Activated CD8-positive, alpha-beta memory T cell treated with anti-CD3 and anti-CD28 coated beads, Interleukin-2, amount 10 ng/mL, durations not matched to agents 7 days and 5 days (primary cell): ENCODE data around the gene KIAA1549. TPM values are rescaled to one million over a fixed set of nuclear protein-coding genes. Genes with fewer than 3 reads are reported as not detected.
"Not testable (repeated sequence)": the region's sequence is repeated elsewhere in the genome, so short reads cannot be mapped to it uniquely, and the experiment has no call there.

Experiments
- ATAC-seq: fragments of 150-1000 bp; cut with Tn5 transposase; one replicate; pipeline ENCODE4 v1.10.0; 2021; ENCODE audit warnings: moderate library complexity
- CTCF ChIA-PET: fragments of 350-600 bp; sonication (Branson Sonifier 250); formaldehyde crosslinking; loops from one replicate; lab custom pipeline; 2021; ENCODE audit warnings: antibody characterized with exemption; lab: Charles Lee
- DNase-seq: peaks from one replicate; pipeline ENCODE4 v3.0.0-alpha.2; 2020
- H3K27ac Mint-ChIP-seq: one replicate; pipeline ENCODE4 v1.8.0; 2021; ENCODE audit warnings: mild to moderate bottlenecking, mixed read lengths
- H3K27me3 Mint-ChIP-seq: one replicate; pipeline ENCODE4 v1.8.0; 2021; ENCODE audit warnings: mixed read lengths
- H3K36me3 Mint-ChIP-seq: one replicate; pipeline ENCODE4 v1.8.0; 2021; ENCODE audit warnings: mild to moderate bottlenecking, mixed read lengths
- H3K4me1 Mint-ChIP-seq: one replicate; pipeline ENCODE4 v1.8.0; 2021; ENCODE audit warnings: mixed read lengths
- H3K4me3 Mint-ChIP-seq: one replicate; pipeline ENCODE4 v1.8.0; 2021; ENCODE audit warnings: mild to moderate bottlenecking, moderate library complexity, mixed read lengths
- H3K9me3 Mint-ChIP-seq: one replicate; pipeline ENCODE4 v1.8.0; 2022; ENCODE audit warnings: low read depth, mixed read lengths
- total RNA-seq, 2 experiments: library from RNA; stranded (reverse); gene quantifications; one replicate each; pipeline ENCODE4 v1.2.3, GENCODE V29; 2021

KIAA1549 gene
- total RNA-seq, 2 experiments from 2014 or later: 0.61 to 1.1 TPM

DNA sequence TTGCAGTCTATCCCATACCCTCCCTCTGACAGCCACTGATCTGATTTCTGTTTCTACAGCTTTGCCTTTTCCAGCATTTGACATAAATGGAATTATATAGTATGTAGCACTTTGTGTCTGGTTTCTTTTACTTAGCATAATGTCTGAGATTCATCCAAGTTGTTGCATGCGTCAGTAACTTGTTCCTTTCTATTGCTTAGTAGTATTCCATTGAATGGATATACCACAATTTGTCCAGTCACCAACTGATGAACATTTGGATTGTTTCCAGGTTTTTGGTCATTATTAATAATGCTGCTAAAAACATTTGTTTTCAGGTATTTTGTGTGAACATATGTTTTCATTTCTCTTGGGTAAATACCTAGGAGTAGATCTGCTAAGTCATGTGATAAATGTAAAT is 6.5 kb upstream of the KIAA1549 start:
- no peak for ATAC-seq
- H3K36me3 Mint-ChIP-seq: peaks cover 3% of the 10 kb centered on the region
- H3K27ac Mint-ChIP-seq: no peak overlapping the region
- no peak overlapping the region for H3K4me3 Mint-ChIP-seq
- CTCF ChIA-PET: interaction anchor here (2.4 kb wide), 1 partner anchor 101 kb away, joined by 12 read pairs; no protein-coding TSS in a partner anchor
- peaks cover 49% of the 10 kb centered on the region for H3K27me3 Mint-ChIP-seq
- H3K9me3 Mint-ChIP-seq: peaks cover 2% of the 10 kb centered on the region
- DNase-seq: no peak
- H3K4me1 Mint-ChIP-seq: peaks cover under 1% of the 10 kb centered on the region

DNA sequence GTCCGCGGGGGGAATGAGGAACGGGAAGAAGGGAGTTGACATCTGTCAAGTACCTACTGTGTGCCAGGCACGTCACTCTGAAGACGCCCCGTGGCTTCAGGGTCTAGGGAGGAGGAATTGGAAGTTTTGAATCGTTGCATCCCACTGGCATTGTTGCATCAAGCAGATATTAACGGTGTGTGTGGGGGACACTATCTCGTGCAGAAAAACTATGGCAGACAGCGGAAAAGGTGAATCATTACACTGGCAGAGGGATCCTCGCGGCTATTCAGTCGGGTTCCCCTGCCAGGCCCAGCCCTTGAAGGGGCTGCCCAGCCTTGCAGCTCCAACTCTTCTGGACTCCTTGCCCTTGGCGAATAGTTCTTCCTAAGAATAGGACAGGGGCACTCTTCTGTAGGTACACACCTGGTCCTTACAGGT is 1.0 kb upstream of the KIAA1549 start:
- no peaks in the 10 kb centered on the region for H3K36me3 Mint-ChIP-seq
- H3K4me3 Mint-ChIP-seq: peak overlapping the region; percentile 40
- DNase-seq: no peak
- H3K27me3 Mint-ChIP-seq: peaks cover 57% of the 10 kb centered on the region
- H3K27ac Mint-ChIP-seq: no peak overlapping the region
- ATAC-seq: no peak
- CTCF ChIA-PET: interaction anchor here (1.2 to 3.3 kb wide), 4 partner anchors 35 to 105 kb away, joined by 3 to 24 read pairs (median 4); no protein-coding TSS in a partner anchor
- H3K9me3 Mint-ChIP-seq: no peaks in the 10 kb centered on the region
- peaks cover 14% of the 10 kb centered on the region for H3K4me1 Mint-ChIP-seq

DNA sequence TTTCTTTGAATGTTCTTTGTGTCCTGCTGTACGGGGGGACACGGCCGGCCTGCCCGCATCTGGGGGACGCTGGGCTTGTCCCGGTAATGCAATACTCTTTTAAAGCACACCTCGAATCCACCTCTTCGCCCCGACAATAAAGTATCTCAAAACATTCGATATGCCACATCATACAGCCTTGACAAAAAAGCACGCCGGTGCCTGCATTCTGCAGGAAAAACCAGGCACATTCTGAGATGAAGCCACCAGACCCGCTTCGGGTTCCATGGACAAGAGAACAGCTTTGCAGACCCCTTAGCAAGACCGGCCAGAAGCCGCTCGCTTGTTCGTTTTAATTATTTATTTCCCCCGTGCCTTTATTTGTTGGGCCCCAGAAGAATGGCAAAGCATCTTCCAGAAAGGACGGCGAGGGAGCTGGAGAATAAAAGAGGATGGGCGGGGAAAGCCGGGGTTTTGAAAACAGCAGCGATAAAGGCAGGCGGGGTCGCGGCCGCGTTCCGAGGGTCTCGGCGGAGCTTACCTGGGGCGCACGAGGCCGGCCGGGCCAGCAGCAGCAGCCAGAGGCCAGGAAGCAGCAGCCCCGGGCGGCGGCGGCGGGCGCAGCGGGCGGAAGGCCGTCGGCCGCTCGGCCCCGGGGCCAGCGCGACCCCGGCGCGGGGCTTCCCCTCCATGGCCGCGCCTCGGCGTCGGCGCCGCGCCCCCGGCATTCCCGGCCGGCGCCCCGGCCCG is 462 bp downstream of the KIAA1549 start:
- CTCF ChIA-PET: interaction anchor here (1.4 to 3.3 kb wide), 3 partner anchors 36 to 95 kb away, joined by 3 to 24 read pairs (median 5); no protein-coding TSS in a partner anchor
- no peaks in the 10 kb centered on the region for H3K36me3 Mint-ChIP-seq
- peak; percentile 32 for ATAC-seq
- peak overlapping the region; percentile 29 for H3K27ac Mint-ChIP-seq
- peaks cover 52% of the 10 kb centered on the region for H3K27me3 Mint-ChIP-seq
- peaks cover 14% of the 10 kb centered on the region for H3K4me1 Mint-ChIP-seq
- peak overlapping the region; percentile 78 for H3K4me3 Mint-ChIP-seq
- no peak for DNase-seq
- H3K9me3 Mint-ChIP-seq: no peaks in the 10 kb centered on the region

DNA sequence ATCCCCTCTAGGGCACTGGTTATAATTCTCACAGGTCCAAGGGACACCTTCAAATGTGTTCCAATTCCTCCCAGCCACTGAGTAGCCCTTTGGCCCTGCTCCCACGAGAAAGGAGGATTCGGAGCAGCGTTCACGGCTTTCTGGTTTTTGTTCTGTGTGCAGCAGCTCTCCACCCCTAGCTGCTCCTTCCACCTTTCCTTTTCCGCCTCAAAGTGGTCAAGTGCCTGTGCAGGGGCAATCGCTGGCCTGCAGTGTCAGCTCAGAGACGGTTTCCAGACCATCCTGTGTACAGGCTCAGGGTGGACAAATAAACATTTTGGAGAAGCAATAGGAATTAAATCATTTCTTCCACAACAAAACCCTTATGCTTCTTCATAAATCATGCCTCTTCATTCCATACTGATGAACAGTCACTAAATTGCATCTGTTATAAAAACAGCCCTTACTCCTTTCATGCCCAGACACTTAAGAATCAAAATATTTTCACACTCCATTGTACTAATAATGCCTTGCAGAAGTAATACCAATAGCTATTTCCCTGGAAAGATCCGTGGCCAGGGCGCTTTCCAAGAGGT is 1.1 kb downstream of the KIAA1549 start:
- Mint-ChIP-seq H3K9me3 (no peaks in the 10 kb centered on the region), H3K36me3 (no peaks in the 10 kb centered on the region), H3K27me3 (peaks cover 54% of the 10 kb centered on the region), H3K27ac (no peak overlapping the region), H3K4me3 (peak overlapping the region; percentile 78), H3K4me1 (peaks cover 14% of the 10 kb centered on the region)
- no peak for ATAC-seq
- CTCF ChIA-PET: interaction anchor here (1.6 kb wide), 1 partner anchor 94 kb away, joined by 5 read pairs; no protein-coding TSS in a partner anchor
- DNase-seq: no peak

DNA sequence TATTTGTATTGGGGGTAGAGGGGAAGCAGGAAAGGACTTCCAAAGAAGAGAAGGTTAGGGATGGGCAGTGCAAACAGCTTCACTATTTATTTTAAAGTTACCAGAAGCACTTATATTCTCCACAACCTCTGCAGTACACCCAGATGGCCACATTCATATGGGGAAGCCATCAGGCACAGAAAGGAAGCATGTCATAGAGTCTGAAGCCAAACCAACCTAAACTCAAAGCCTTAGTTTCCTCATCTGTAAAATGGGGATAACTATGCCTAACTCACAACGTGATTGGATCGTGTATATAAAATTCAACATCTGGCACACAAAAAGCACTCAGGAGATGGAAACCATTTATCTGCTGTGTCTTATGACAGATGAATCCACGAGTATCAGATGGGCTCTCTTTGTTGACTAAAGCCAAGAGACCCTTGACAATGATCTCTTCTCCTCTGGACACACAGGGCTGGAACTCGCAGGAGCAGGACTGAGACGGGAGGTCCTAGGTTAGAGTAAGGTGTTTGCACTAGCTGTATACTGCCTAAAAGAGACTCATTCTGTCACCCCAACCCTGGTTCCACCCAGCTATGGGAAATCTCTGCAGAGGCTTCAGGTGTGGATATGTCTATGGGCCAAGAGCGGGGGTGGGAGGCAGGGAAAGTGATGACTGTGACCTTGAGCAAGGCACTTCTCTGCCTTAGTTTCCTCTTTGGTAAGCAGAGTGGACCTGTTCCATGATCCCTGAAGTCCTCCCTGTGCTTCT is 1.8 kb downstream of the KIAA1549 start:
- DNase-seq (no peak), ATAC-seq (no peak)
- no peaks in the 10 kb centered on the region for H3K36me3 Mint-ChIP-seq
- H3K27ac Mint-ChIP-seq: no peak overlapping the region
- H3K27me3 Mint-ChIP-seq: peaks cover 60% of the 10 kb centered on the region
- H3K9me3 Mint-ChIP-seq: no peaks in the 10 kb centered on the region
- H3K4me1 Mint-ChIP-seq: peaks cover 14% of the 10 kb centered on the region
- CTCF ChIA-PET: interaction anchor here (1.6 to 1.8 kb wide), 2 partner anchors 93 kb away, joined by 5 read pairs; no protein-coding TSS in a partner anchor
- peak overlapping the region; percentile 32 for H3K4me3 Mint-ChIP-seq

DNA sequence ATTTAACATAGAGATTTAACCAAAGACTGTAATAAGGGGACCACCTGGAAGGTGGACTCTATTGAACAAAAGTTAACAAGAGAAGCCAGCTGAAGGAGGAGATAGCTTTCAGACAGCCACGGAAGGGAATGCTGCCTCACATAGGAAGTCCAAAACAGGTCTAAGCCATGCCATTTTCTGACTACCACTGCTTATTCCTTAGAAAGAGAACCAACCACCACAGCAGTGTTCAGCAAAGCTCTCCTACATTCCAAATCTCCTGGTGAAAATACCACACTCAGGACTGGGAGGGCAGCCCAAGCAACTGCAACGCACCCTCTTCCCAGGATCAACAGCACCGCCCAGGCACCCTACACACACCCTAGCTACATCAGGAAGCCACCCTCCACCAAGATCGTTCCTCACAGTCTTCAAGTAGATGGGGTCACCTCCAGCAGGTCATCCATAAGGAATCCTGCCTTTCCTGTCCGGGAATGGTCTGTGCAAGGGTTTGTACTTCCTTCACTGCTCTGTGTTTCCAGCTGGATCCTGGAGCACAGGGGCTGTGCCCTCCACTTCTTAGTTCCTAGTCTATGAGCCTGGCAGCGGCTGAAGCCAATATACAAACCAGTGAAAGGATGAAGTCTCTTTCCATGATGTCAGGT is 2.5 kb downstream of the KIAA1549 start:
- DNase-seq (no peak), ATAC-seq (no peak)
- Mint-ChIP-seq H3K9me3 (no peaks in the 10 kb centered on the region), H3K4me1 (peaks cover 14% of the 10 kb centered on the region), H3K36me3 (no peaks in the 10 kb centered on the region), H3K27ac (no peak overlapping the region), H3K27me3 (peaks cover 63% of the 10 kb centered on the region), H3K4me3 (no peak overlapping the region)
- CTCF ChIA-PET: interaction anchor here (1.8 kb wide), 1 partner anchor 92 kb away, joined by 5 read pairs; no protein-coding TSS in a partner anchor

DNA sequence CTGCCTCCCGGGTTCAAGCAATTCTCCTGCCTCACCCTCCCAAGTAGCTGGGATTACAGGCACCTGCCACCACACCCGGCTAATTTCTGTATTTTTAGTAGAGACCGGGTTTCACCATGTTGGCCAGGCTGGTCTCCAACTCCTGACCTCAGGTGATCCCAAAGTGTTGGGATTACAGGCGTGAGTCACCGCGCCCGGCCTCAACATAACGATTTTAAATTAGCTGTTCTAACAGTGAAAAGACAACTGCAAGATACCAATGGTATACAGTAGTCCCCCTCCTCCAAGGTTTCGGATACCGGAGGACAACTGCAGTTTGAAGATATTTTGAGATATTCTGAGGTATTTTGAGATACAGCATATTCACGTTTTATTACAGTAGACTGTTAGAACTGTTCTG is 5.0 kb downstream of the KIAA1549 start:
- peaks cover 51% of the 10 kb centered on the region for H3K27me3 Mint-ChIP-seq
- CTCF ChIA-PET: interaction anchor here (2.3 kb wide), 1 partner anchor 90 kb away, joined by 6 read pairs; no protein-coding TSS in a partner anchor
- H3K4me3 Mint-ChIP-seq, H3K9me3 Mint-ChIP-seq, H3K36me3 Mint-ChIP-seq, DNase-seq, ATAC-seq, H3K27ac Mint-ChIP-seq, H3K4me1 Mint-ChIP-seq: not testable (repeated sequence)

DNA sequence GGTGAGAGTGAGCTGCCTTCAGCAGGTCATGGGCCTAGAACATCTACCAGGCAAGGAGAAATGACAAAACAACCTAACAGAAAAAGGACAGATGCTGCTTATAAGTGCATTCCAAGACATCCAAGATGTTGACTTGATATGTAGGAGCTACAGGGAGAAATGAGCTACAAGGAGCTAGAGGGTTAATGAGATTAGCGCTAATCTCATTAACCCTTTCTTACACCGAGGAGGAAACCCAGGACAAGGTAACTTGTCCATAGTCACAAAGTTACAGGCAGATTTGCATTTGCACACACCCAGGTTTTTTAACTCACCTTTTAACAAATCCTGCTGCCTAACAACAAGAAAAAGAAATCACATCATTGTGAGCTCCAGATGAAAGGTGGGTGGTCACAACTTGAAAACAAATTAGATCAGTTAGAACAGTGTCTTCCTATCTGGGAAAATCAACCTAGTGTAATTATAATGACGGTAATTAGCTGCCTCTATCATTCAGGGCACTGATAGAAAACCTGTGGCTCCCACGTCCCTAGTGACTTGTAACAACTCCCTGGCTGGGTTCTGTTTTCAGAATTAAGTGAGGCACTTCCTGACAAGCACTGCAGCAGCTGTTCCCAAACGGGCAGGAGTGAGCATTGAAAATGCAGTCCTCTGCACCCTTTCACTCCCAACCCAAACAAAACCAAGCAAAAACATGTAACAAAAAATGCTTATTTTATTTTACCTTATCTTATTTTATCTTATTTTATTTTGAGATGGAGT is 5.7 kb downstream of the KIAA1549 start:
- no peaks in the 10 kb centered on the region for H3K9me3 Mint-ChIP-seq
- peaks cover 5% of the 10 kb centered on the region for H3K4me1 Mint-ChIP-seq
- no peaks in the 10 kb centered on the region for H3K36me3 Mint-ChIP-seq
- no peak overlapping the region for H3K27ac Mint-ChIP-seq
- ATAC-seq: no peak
- CTCF ChIA-PET: interaction anchor here (2.3 kb wide), 1 partner anchor 89 kb away, joined by 6 read pairs; no protein-coding TSS in a partner anchor
- H3K27me3 Mint-ChIP-seq: peaks cover 48% of the 10 kb centered on the region
- no peak overlapping the region for H3K4me3 Mint-ChIP-seq
- DNase-seq: no peak

DNA sequence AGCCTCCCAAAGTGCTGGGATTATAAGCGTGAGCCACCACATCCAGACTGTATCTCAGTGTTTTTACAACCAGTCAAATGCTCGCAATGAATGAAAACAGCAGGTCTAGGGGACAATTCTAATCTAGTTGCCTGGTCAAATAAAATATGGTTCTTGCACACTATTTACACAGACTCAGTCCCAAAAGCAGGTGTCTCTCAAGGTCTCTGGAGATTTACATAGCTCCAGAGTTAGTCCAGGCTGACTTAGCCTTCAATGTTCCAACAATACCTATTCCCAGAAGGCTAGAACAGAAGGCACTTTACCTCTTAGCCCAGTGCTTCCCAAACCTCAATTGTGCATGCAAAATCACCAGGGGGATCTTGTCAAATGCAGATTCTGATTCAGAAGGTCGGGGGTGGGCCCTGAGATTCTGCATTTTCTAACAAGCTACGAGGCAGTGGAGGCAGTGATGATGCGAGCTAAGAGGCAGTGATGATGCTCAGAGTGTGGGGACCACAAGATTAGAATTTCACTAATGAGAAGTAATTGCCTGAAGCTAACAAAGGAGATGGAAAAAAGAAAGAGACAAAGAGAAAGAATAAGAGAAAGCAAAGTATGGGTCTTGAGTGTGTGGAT is 6.4 kb downstream of the KIAA1549 start:
- Mint-ChIP-seq H3K27me3 (peaks cover 41% of the 10 kb centered on the region), H3K9me3 (no peaks in the 10 kb centered on the region), H3K4me3 (no peak overlapping the region), H3K36me3 (no peaks in the 10 kb centered on the region), H3K27ac (no peak overlapping the region), H3K4me1 (peaks cover 2% of the 10 kb centered on the region)
- CTCF ChIA-PET: interaction anchor here (2.3 kb wide), 1 partner anchor 88 kb away, joined by 6 read pairs; no protein-coding TSS in a partner anchor
- ATAC-seq: no peak
- DNase-seq: no peak

DNA sequence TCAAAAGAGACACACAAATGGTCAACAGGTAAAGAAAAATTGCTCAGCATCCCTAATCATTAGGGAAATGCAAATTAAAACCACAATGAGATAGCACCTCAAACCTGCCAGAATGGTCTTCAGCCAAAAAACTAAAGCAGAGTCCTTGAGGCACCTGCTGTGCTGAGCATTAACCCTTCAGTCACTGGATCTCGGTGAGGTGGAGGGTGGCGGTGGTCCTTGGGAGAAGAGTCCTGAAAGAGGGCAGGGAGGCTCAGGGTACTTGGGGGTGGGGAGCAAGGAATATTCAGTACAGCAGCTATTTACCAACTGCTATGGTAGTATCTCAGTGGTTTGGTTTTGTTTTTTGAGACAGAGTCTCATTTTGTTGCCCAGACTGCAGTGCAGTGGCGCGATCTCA is 7.1 kb downstream of the KIAA1549 start:
- no peaks in the 10 kb centered on the region for H3K4me1 Mint-ChIP-seq
- H3K4me3 Mint-ChIP-seq: no peak overlapping the region
- H3K27me3 Mint-ChIP-seq: peaks cover 34% of the 10 kb centered on the region
- no peak overlapping the region for H3K27ac Mint-ChIP-seq
- ATAC-seq (no peak), DNase-seq (no peak)
- H3K9me3 Mint-ChIP-seq: no peaks in the 10 kb centered on the region
- no peaks in the 10 kb centered on the region for H3K36me3 Mint-ChIP-seq
- CTCF ChIA-PET: no interaction called here

DNA sequence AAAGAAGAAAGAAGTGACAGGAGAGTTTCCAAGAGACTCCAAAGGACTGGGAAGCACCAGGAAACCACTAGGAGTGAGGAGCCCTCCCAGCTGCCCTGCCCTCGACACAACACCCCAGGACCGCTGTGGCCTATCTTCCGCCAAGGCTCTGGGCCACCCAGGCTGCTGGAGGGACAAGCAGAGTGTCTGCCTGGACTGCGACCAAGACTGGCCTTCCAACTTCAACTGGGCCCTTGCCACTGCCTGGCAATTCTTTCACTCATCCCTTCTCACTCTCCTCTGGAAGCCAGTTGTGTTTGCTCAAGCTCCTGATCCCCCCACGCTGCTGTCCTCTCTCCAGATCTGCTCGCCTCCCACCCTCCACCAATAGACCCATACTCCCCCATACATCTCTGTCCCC is 10.2 kb downstream of the KIAA1549 start:
- H3K4me1 Mint-ChIP-seq: no peaks in the 10 kb centered on the region
- no peak for ATAC-seq
- H3K36me3 Mint-ChIP-seq: no peaks in the 10 kb centered on the region
- H3K27ac Mint-ChIP-seq: no peak overlapping the region
- no peaks in the 10 kb centered on the region for H3K9me3 Mint-ChIP-seq
- H3K4me3 Mint-ChIP-seq: no peak overlapping the region
- CTCF ChIA-PET: no interaction called here
- DNase-seq: no peak
- H3K27me3 Mint-ChIP-seq: peaks cover 20% of the 10 kb centered on the region

DNA sequence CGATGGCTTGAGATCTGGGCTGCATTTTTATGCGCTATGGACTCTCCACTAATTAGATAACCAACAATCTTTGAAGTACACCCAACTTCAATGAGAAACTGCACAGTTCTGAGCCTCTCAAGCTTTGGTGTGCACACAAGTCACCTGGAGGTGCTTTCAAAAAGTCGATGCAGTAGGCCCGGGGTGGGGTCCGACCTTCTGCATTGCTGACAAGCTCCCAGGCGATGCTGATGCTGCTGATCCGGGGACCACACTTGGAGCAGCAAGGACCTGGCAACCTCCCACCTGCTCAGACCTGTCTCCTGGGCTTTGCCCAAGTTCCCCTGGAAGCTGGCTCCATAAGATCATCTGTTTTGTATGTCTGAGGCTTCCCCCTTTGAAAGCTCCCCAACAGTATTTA is 10.7 kb downstream of the KIAA1549 start:
- H3K27me3 Mint-ChIP-seq: peaks cover 20% of the 10 kb centered on the region
- no peak for DNase-seq
- no peaks in the 10 kb centered on the region for H3K9me3 Mint-ChIP-seq
- no peak for ATAC-seq
- CTCF ChIA-PET: interaction anchor here (0.8 kb wide), 1 partner anchor 84 kb away, joined by 3 read pairs; no protein-coding TSS in a partner anchor
- H3K4me1 Mint-ChIP-seq: no peaks in the 10 kb centered on the region
- no peaks in the 10 kb centered on the region for H3K36me3 Mint-ChIP-seq
- H3K27ac Mint-ChIP-seq: no peak overlapping the region
- H3K4me3 Mint-ChIP-seq: no peak overlapping the region
